HG03571 (cell line): ENCODE measurements around the gene LGSN.
"Not testable (repeated sequence)": the region's sequence is repeated elsewhere in the genome, so short reads cannot be mapped to it uniquely, and the experiment has no call there.

Experiments
- ATAC-seq: cut with Tn5 transposase; IDR thresholded peaks from one replicate; pipeline ENCODE4 v1.9.1; 2021; ENCODE audit not compliant: unreplicated experiment

The LGSN gene

GRCh38 chr6:63306420-63306819, 13.4 kb downstream of the LGSN start:
- no peak for ATAC-seq

DNA sequence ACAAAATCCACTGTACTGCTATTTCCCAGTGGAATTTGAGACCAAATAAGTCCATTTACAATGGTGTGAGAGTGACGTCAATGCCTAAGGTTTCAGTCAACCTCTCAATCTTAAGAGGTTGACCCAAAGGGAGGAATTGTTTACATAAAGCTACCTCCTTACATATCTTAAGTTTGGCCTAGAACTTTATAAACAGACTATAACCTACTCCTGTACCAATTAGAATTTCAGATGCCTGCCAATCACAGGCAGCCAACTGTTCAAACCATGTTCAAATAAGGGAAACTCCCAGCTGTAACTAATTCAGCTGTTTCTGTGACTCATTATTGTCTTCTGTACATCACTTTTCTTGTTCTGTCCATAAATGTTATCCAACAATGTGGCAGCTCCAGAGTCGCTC, 14.5 kb downstream of the LGSN start:
- ATAC-seq: no peak

- no peak for ATAC-seq
Observed at GRCh38 chr6:63303476-63303875, 16.3 kb downstream of the LGSN start.

DNA sequence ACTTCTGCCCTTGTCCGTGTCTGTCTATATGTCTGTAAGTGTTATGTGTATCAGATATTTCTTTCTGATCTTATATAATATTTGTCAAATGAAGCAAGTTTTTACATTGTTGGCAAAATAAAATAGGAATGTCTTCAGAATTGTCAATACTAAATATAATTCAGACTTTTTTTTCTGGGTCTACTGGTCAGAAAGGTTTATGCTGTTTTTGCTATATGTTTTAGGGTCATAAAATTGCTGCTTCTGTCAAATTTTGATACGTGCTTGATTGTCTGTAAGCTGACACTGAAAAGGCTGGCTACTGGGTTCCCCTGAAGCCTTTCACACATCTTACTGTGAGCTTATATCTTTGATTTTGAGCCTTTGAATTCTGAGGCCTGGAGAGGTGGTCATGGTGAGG, 20.1 kb downstream of the LGSN start:
- no peak for ATAC-seq

DNA sequence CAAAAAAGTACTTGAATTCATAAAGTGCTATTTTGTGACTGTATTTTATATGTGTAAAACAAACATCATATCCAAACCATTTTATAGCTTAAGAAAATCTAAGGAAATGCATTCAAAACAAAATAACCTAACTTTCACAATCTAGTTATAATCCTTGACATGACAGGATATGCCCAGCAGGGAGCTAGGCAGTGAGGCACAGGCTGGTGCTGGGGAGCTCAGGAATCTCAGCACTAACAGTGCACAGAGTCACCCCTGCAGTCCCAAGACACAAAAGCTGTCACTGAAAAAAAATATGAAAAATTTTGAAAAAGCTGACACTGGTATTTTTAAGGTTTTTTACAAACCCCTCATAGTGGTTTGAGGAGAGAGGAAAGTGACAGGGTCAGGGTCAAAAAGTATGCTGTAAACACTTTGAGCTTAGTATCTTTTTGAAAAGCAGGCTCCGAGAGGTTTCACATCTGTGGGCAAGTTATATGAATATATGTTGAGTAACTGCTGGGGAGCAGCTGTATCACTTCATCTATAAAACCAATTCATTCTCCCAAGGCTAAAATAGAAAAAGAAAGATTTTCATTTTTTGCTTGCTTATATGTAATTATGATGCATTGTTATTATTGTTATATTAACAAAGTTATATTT, 24.1 kb downstream of the LGSN start:
- no peak for ATAC-seq

DNA sequence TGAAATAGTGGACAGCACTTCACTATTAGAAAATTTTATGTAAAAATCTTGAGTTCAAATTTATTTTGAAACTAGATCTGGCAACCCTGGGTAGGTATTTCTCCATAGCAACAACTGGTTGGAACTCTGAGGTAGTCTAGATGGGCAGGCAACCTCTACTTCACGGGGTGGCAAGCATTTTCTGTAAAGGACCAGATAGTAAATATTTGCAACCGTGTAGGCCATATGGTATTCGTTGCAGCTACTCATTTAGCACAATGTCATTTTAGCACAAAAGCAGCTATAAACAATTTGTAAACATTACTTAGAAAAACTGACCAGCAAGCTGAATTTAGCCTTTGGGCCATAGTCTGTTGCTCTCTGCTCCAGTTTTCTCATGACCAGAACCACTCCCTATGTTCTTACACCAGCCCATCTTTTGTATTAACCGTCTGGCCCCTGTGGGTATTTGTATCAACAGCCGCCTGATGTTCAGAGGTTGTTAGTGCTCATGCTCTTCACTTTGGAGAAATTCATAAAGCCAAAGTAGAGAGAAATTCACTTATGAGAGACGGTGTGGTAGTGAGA, 29.2 kb downstream of the LGSN start:
- ATAC-seq: no peak

- ATAC-seq: no peak
Observed at GRCh38 chr6:63289269-63289872, 30.4 kb downstream of the LGSN start.

DNA sequence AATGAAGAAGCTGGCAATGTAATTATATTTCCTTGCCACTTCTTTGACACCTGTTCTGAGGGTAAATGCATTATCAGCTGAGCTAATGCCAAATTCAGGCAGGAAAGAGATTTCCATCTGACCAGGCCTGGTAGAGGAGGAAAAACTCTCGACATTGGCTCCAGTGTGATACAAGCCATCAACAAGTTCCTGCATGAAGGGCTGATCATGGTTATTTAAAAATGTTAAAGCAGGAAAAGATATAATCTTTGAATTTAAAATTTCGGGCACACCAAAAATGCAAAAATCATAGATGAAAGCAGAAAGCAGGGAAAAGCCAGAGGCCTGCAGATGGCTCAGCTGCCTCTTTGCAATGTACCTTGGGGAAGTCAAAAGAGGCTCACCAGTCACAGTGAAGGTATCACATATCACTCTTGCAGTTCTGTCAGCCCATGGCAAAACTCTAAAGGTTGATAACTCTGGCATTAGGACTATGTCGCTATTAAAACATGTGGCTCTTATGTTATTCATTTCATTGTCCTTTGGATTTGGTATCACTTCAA, 39.1 kb downstream of the LGSN start:
- ATAC-seq: no peak

- no peak for ATAC-seq
Observed at GRCh38 chr6:63278916-63279315, 40.9 kb downstream of the LGSN start.

DNA sequence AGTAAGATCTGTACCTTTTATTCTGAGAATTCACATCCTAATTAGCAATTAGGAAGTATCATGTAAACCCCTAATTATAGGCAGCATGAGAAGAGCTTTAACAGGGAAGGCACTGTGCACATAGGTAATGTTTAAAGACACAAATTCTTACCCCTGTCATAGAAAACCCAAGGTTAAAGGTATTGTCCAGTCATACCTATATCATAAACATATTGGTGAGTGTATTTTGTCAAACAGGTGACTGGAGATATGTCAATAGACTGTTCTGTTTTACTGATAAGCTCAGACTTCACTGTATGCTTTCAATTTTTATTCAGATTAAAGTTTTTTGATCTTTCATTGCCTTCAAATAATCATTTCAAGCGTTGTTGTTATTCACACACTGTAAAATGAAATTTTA, 43.8 kb downstream of the LGSN start:
- no peak for ATAC-seq

- ATAC-seq: not testable (repeated sequence)
Observed at GRCh38 chr6:63274795-63275430, 44.9 kb downstream of the LGSN start.

DNA sequence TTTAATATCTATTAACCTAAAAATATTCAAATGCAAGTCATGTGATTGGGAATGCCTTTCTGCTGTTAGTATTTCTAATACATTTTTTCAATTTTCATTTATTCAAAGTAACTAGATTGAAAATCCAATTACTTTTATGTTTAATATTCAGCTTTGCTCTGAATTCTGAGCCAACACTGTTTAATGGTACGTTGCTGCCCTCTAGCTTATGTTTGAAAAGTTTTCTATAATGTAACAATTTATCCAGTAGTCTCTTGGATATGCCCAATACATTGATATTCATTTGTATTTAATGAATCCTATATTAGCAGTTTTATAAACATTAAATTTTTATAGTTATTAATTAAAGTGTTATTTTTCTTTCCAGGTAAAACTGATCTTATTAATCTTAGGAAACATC, 47.4 kb downstream of the LGSN start:
- no peak for ATAC-seq

GRCh38 chr6:63269470-63269869, 50.3 kb downstream of the LGSN start:
- ATAC-seq: no peak

GRCh38 chr6:63268574-63268973, 51.2 kb downstream of the LGSN start:
- no peak for ATAC-seq

DNA sequence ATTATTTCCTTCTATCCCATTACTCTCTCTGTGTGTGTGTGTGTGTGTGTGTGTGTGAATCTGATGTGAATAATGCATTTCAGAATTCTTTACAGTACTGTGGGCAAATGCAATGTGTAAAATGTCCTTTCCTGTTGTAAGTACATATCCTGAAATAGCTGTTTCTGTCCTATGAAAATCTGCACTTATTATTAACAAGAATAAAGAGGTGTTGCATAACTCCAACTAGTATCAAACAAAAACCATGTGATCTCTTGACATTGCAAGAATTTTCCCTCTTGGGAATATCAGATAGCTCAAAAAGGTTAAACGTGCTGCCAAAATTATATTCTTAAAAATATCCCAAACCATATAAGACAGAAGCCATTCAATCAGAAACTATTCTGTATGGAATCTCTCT, 52.0 kb downstream of the LGSN start:
- no peak for ATAC-seq

DNA sequence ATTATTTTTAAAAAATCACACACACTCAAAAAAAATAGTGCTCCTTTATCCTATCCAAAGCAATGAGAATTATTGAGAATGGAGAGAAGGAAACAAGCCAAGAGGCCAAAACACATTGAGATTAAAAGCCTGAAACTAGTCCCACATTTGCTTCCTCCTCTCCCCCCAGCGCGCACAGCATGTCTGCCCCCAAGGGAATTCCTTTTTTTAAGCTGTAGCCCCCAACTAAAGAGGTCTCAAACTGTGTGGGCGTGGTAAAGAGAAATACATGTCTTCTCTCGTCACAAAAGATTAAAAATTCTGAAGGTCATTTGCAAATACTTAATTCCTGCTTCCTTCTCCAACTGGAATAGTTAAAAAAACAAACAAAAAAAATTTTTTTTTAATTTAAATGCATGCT, 52.7 kb downstream of the LGSN start:
- no peak for ATAC-seq

- ATAC-seq: no peak
Observed at GRCh38 chr6:63263444-63263843, 56.3 kb downstream of the LGSN start.

DNA sequence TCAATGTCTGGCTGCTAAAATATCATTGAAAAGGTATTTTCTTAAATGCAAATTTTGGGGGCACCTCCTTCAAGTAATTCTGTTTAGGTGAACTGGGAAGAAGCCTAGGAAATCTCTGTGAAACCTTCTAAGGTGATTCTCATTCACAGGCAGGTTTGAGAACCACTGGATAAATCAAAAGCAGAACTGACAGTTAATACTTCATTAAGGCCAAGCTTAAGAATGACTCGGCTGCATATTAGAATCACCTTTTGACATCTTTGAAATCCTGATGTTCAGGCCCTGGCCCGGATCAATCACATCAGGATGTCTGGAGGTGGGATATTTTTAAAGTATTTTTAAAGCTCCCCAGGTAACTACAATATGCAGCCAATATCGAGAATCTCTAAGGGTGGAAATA, 58.0 kb downstream of the LGSN start:
- no peak for ATAC-seq

- no peak for ATAC-seq
Observed at GRCh38 chr6:63259153-63259552, 60.6 kb downstream of the LGSN start.

- no peak for ATAC-seq
Observed at GRCh38 chr6:63249875-63250482, 69.8 kb downstream of the LGSN start.

GRCh38 chr6:63246581-63246980, 73.2 kb downstream of the LGSN start:
- no peak for ATAC-seq

- ATAC-seq: no peak
Observed at GRCh38 chr6:63245909-63246308, 73.9 kb downstream of the LGSN start.
